Endothelial cell of umbilical vein (primary cell): ENCODE measurements around the gene FBXW11. TPM values are rescaled to one million over a fixed set of nuclear protein-coding genes. Genes with fewer than 3 reads are reported as not detected.

Experiments
- BruUV-seq: library from RNA; stranded (reverse); fragments of 400-500 nt; replicated peaks from 2 replicates; lab custom pipeline; 2021; lab: Mats Ljungman, UMichigan
- CTCF ChIA-PET: fragments of 300-600, 350-600 bp; sonication (Branson Sonifier 250); formaldehyde crosslinking; loops from one replicate; lab custom pipeline; 2021; ENCODE audit warnings: antibody characterized with exemption, inconsistent platforms; lab: Charles Lee
- POLR2A ChIA-PET: fragments of 300-600, 350-600 bp; sonication (Branson Sonifier 250); formaldehyde crosslinking; loops from one replicate; lab custom pipeline; 2021; ENCODE audit warnings: antibody characterized with exemption, inconsistent platforms; lab: Charles Lee
- DNase-seq: peaks from one replicate; pipeline ENCODE4 v3.0.0-alpha.2; 2011; ENCODE audit warnings: low read depth, low spot score
- FAIRE-seq: peaks from 2 replicates; lab custom pipeline; 2011; peaks lifted over from hg19 to GRCh38; lab: Jason Lieb, UNC
- H2AFZ ChIP-seq: 2 replicates; pipeline ENCODE4 v1.6.0; 2012; ENCODE audit warnings: low read depth, low read length, control low read depth, inconsistent platforms
- H3K27ac ChIP-seq: 2 replicates; pipeline ENCODE4 v1.5.1; 2011; ENCODE audit warnings: low read depth, mild to moderate bottlenecking, control low read depth, low read length, moderate library complexity; ENCODE audit not compliant: insufficient read depth
- H3K27me3 ChIP-seq, 2 experiments: 2 replicates each; pipeline versions ENCODE4 v1.6.0 to v1.6.1; 2011; ENCODE audit warnings: low read length in 2 of 2, mixed read lengths in 1 of 2; ENCODE audit not compliant: control insufficient read depth in 2 of 2, insufficient read depth in 2 of 2
- H3K36me3 ChIP-seq, 2 experiments: 2 replicates in 1 of 2; 3 replicates in 1 of 2; pipeline ENCODE4 v1.5.1; 2011; ENCODE audit warnings: low read length in 2 of 2, mild to moderate bottlenecking in 1 of 2, moderate library complexity in 1 of 2; ENCODE audit not compliant: control insufficient read depth in 2 of 2, insufficient read depth in 2 of 2; ENCODE audit errors: extremely low read depth in 1 of 2
- H3K4me1 ChIP-seq: 3 replicates; pipeline ENCODE4 v1.5.1; 2011; ENCODE audit warnings: mild to moderate bottlenecking, low read length; ENCODE audit not compliant: control insufficient read depth, insufficient read depth; ENCODE audit errors: extremely low read depth
- H3K4me2 ChIP-seq: 2 replicates; pipeline ENCODE4 v1.6.1; 2011; ENCODE audit warnings: low read length, control low read depth, mixed read lengths; ENCODE audit not compliant: insufficient read depth
- H3K4me3 ChIP-seq, 3 experiments: fragments of 200-600 bp in 1 of 3; sonication (generic), shearing (Covaris generic) in 1 of 3; replicated peaks in 1 of 3; 2 replicates each; pipeline ENCODE4 v1.5.1; 2011 to 2016; ENCODE audit warnings: control low read depth in 3 of 3, low read length in 3 of 3, mild to moderate bottlenecking in 2 of 3, inconsistent platforms in 1 of 3, low read depth in 1 of 3, moderate library complexity in 1 of 3; ENCODE audit not compliant: insufficient read depth in 1 of 3
- H3K79me2 ChIP-seq: 2 replicates; pipeline ENCODE4 v1.6.0; 2012; ENCODE audit warnings: low read length, inconsistent platforms; ENCODE audit not compliant: control insufficient read depth, insufficient read depth
- H3K9ac ChIP-seq: replicated peaks from 2 replicates; pipeline ENCODE3; 2011; ENCODE audit warnings: low read length, control low read depth; ENCODE audit not compliant: insufficient read depth; ENCODE audit errors: extremely low read depth
- H3K9me1 ChIP-seq: replicated peaks from 3 replicates; pipeline ENCODE4 v1.6.0; 2011; ENCODE audit warnings: mild to moderate bottlenecking, low read length; ENCODE audit not compliant: control insufficient read depth, insufficient read depth; ENCODE audit errors: extremely low read depth
- H3K9me3 ChIP-seq: replicated peaks from 2 replicates; pipeline ENCODE4 v1.5.1; 2012; ENCODE audit warnings: low read length, inconsistent platforms; ENCODE audit not compliant: control insufficient read depth, insufficient read depth
- H4K20me1 ChIP-seq: replicated peaks from 2 replicates; pipeline ENCODE3; 2011; ENCODE audit warnings: mild to moderate bottlenecking, low read length; ENCODE audit not compliant: control insufficient read depth, insufficient read depth; ENCODE audit errors: extremely low read depth
- EZH2 ChIP-seq: IDR thresholded peaks from 2 replicates; pipeline ENCODE4 v1.6.1; 2012; ENCODE audit warnings: borderline replicate concordance, low read depth, mild to moderate bottlenecking, moderate library complexity, low read length, inconsistent platforms; ENCODE audit not compliant: severe bottlenecking
- FOS ChIP-seq: IDR thresholded peaks from 2 replicates; pipeline ENCODE4 v1.6.1; 2011; ENCODE audit warnings: mild to moderate bottlenecking, low read length, moderate library complexity, borderline replicate concordance; ENCODE audit not compliant: insufficient read depth
- GATA2 ChIP-seq: IDR thresholded peaks from 2 replicates; pipeline ENCODE4 v1.7.0; 2011; ENCODE audit warnings: low read depth, mild to moderate bottlenecking, moderate library complexity, mixed read lengths, low read length; ENCODE audit not compliant: insufficient read length, insufficient read depth
- JUN ChIP-seq: IDR thresholded peaks from 2 replicates; pipeline ENCODE4 v1.6.1; 2011; ENCODE audit warnings: borderline replicate concordance, low read depth; ENCODE audit not compliant: insufficient read length, insufficient read depth
- MYC ChIP-seq: IDR thresholded peaks from one replicate; pipeline ENCODE4 v1.6.1; 2011; ENCODE audit warnings: mild to moderate bottlenecking, low read depth, low read length
- POLR2A ChIP-seq: IDR thresholded peaks from 2 replicates; pipeline ENCODE4 v1.6.1; 2012; ENCODE audit warnings: low read depth, mild to moderate bottlenecking, control low read depth, low read length
- POLR2AphosphoS5 ChIP-seq: IDR thresholded peaks from 2 replicates; pipeline ENCODE4 v1.6.1; 2012; ENCODE audit warnings: low read depth, mild to moderate bottlenecking, control low read depth, low read length, moderate library complexity; ENCODE audit not compliant: insufficient read depth
- dilution Hi-C: fragments of 300-500 bp; cut with MboI; formaldehyde crosslinking; loops from one replicate; pipeline ENCODE4 v1.15.0; 2019; ENCODE audit warnings: low sequenced_read_pairs; ENCODE audit not compliant: extremely low pct_ligation_motif_present
- intact Hi-C: fragments of 100-400 bp; cut with micrococcal nuclease; formaldehyde crosslinking; loops from one replicate; pipeline ENCODE4 v1.10.0; 2022
- polyA plus RNA-seq, 4 experiments: library from polyadenylated mRNA; depleted of rRNA in 3 of 4; stranded (reverse) in 3 of 4; unstranded in 1 of 4; fragments of >200 nt; gene quantifications; 2 replicates each; pipeline versions ENCODE4 v1.2.1 to v1.2.3, GENCODE V29; 2011 to 2012; ENCODE audit warnings: missing spikeins in 1 of 4
- total RNA-seq: library from RNA; stranded (reverse); gene quantifications from 2 replicates; pipeline ENCODE4 v1.2.3, GENCODE V29; 2021
- TF ChIP-seq, protein P1 (sequence below): IDR thresholded peaks from 2 replicates; pipeline ENCODE4 v1.6.1; 2011; ENCODE audit not compliant: insufficient read depth, insufficient read length
- TF ChIP-seq, protein P2 (sequence below), 2 donors: IDR thresholded peaks; 1 replicate in 1 of 2; 2 replicates in 1 of 2; pipeline ENCODE4 v1.5.1; 2011; ENCODE audit warnings: low read length in 2 of 2, mild to moderate bottlenecking in 2 of 2, moderate library complexity in 2 of 2, control low read depth in 1 of 2, inconsistent platforms in 1 of 2, low read depth in 1 of 2; ENCODE audit not compliant: insufficient read depth in 1 of 2; ENCODE audit errors: extremely low read depth in 1 of 2

FBXW11 gene
- total and polyA plus RNA-seq, 2 donors (not counting 3 experiments of a cell fraction or from before 2014, with no cell fraction given), result 30.7 to 44.7 TPM

DNA sequence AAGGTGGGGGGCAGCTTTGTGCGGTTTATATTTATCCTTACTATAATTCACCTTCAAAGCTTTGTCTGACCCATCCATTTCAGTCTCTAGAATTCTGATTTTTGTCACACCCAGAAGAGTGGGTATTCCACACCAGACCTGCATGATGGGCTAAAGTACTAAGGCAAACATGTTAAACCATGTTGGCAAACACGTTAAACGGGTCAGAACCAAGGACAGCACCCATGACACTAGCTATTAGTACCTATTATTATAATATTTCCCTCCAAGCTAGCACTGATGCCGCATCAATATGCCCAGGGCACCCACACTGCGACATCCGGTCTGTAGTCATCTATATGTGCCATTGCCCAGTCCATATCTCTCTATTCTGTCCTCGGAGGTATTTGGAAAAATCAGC is 104.7 kb downstream of the FBXW11 start:
- no peak overlapping the region for H3K4me3 ChIP-seq
- ChIA-PET CTCF (interaction anchor here (1.4 to 2.8 kb wide), 3 partner anchors 11 to 482 kb away, joined by 5 to 17 read pairs (median 8); partner anchors contain the start of gene FGF18), POLR2A (no interaction called here)
- H3K79me2 ChIP-seq, result peaks cover 13% of the 10 kb centered on the region
- H3K9me1 ChIP-seq, result no peaks in the 10 kb centered on the region
- no TSS peak for BruUV-seq
- peaks cover 6% of the 10 kb centered on the region for H4K20me1 ChIP-seq
- no peaks in the 10 kb centered on the region for H3K4me1 ChIP-seq
- FAIRE-seq (no peak), DNase-seq (no peak)
- no peak for TF ChIP-seq JUN
- TF ChIP-seq POLR2AphosphoS5, result no peak
- TF ChIP-seq EZH2, result no peak
- no peak for TF ChIP-seq POLR2A
- TF ChIP-seq, protein P1, sequence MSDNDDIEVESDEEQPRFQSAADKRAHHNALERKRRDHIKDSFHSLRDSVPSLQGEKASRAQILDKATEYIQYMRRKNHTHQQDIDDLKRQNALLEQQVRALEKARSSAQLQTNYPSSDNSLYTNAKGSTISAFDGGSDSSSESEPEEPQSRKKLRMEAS, result no peak
- no peak for TF ChIP-seq GATA2
- TF ChIP-seq, protein P2, sequence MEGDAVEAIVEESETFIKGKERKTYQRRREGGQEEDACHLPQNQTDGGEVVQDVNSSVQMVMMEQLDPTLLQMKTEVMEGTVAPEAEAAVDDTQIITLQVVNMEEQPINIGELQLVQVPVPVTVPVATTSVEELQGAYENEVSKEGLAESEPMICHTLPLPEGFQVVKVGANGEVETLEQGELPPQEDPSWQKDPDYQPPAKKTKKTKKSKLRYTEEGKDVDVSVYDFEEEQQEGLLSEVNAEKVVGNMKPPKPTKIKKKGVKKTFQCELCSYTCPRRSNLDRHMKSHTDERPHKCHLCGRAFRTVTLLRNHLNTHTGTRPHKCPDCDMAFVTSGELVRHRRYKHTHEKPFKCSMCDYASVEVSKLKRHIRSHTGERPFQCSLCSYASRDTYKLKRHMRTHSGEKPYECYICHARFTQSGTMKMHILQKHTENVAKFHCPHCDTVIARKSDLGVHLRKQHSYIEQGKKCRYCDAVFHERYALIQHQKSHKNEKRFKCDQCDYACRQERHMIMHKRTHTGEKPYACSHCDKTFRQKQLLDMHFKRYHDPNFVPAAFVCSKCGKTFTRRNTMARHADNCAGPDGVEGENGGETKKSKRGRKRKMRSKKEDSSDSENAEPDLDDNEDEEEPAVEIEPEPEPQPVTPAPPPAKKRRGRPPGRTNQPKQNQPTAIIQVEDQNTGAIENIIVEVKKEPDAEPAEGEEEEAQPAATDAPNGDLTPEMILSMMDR (IDR thresholded peaks at IDR 0.05; ENCODE audit: extremely low read depth in 1 of 2, insufficient read depth in 1 of 2, low read depth in 1 of 2, low read length in 2 of 2), result no peak
- TF ChIP-seq MYC, result no peak
- no peak for TF ChIP-seq FOS
- intact Hi-C loops, result no loop called here
- no peak overlapping the region for H2AFZ ChIP-seq
- no peaks in the 10 kb centered on the region for H3K9me3 ChIP-seq
- dilution Hi-C loops, result no loop called here
- no peak overlapping the region for H3K4me2 ChIP-seq
- H3K27me3 ChIP-seq, result no peaks in the 10 kb centered on the region
- no peak overlapping the region for H3K9ac ChIP-seq
- H3K27ac ChIP-seq, result no peak overlapping the region
- peaks cover 2 to 6% of the 10 kb centered on the region in 2 experiments for H3K36me3 ChIP-seq
